Right lobe of liver (tissue), 4 donors: ENCODE measurements around the gene NTMT2.

ENCODE experiments used
- POLR2A ChIP-seq: fragments of 450-650 bp; IDR thresholded peaks from one replicate; pipeline ENCODE4 v1.6.1; 2017; ENCODE audit warnings: antibody characterized with exemption, mild to moderate bottlenecking
- TF ChIP-seq, protein P1 (sequence below), 4 donors: fragments of 200-600 bp in 3 of 4; fragments of 450-650 bp in 1 of 4; IDR thresholded peaks; one replicate each; pipeline versions ENCODE4 v1.5.1 to v1.8.0; 2016 to 2022; ENCODE audit warnings: antibody characterized with exemption in 4 of 4, mild to moderate bottlenecking in 2 of 4
- donor health status: DM: no; HTN: no; CAD: no.
- donor health status: DM: no; HTN: no; CAD: no.
- donor health status: DM: no; HTN: yes; CAD: no.

DNA sequence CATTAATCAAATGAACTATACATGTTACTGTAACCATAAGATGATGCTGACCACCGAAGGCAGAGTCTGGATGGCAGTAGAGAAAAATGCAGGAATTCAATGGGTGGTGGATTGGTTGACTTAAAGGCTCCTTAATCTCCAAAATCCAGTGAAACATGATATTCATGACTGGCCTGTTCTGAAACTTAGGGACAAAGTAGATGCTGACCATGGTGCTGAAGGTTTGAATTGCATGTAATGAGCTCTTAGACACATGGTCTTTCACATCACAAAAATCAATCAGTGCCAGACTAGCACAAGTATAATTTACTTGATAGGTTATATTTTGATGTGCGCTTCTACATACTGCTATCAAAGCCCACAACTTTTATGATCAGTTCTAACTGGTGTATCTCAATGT lies 30.9 kb upstream of the NTMT2 start:
- TF ChIP-seq, protein P1, sequence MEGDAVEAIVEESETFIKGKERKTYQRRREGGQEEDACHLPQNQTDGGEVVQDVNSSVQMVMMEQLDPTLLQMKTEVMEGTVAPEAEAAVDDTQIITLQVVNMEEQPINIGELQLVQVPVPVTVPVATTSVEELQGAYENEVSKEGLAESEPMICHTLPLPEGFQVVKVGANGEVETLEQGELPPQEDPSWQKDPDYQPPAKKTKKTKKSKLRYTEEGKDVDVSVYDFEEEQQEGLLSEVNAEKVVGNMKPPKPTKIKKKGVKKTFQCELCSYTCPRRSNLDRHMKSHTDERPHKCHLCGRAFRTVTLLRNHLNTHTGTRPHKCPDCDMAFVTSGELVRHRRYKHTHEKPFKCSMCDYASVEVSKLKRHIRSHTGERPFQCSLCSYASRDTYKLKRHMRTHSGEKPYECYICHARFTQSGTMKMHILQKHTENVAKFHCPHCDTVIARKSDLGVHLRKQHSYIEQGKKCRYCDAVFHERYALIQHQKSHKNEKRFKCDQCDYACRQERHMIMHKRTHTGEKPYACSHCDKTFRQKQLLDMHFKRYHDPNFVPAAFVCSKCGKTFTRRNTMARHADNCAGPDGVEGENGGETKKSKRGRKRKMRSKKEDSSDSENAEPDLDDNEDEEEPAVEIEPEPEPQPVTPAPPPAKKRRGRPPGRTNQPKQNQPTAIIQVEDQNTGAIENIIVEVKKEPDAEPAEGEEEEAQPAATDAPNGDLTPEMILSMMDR (IDR thresholded peaks at IDR 0.05) = no peak
- TF ChIP-seq POLR2A = no peak
